HG02759 (cell line): ENCODE measurements around the gene SPAAR.
"Not testable (repeated sequence)": the region's sequence is repeated elsewhere in the genome, so short reads cannot be mapped to it uniquely, and the experiment has no call there.

Experiments used
- ATAC-seq: cut with Tn5 transposase; IDR thresholded peaks from one replicate; pipeline ENCODE4 v1.9.1; 2021; ENCODE audit warnings: mild to moderate bottlenecking, moderate library complexity; ENCODE audit not compliant: unreplicated experiment

Gene SPAAR

DNA sequence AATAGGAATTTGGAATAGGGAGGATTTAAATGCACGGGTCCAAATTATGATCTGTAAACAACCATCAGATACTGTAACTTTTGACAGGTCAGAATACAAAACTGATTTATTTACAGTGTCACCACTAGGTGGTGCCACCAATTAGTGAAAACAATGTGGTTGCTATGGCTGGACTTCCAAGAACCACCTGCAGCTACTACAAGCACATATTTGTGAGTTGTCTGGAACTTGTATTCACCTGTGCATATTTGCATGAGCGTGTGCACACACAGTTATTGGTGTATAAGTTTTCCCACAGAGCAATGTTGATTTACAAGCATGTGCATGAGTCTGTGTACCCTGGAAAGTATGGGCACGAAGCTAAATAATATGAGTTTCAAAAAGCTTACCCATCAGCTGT is 6.2 kb upstream of the SPAAR start:
- no peak for ATAC-seq

DNA sequence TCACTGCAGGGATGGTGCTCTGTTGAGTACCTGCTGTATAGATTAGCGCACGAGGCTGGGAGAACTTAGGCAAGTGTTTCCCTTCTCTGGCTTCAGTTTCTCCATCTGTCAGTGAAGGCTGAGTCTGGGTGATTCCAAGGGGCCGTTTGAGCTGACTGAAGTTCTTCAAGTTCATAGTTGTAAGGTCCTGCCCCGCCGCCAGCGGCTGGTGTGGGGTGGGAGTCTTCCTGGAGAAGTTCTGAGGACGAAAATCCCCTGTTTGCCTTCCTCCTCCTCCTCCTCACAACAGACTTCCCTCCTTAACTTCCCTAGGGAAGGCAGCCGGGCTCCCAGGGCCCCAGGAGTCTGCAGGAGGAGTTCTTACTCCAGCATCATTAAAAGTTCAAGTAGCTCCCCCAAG is 5.0 kb upstream of the SPAAR start:
- ATAC-seq = no peak

DNA sequence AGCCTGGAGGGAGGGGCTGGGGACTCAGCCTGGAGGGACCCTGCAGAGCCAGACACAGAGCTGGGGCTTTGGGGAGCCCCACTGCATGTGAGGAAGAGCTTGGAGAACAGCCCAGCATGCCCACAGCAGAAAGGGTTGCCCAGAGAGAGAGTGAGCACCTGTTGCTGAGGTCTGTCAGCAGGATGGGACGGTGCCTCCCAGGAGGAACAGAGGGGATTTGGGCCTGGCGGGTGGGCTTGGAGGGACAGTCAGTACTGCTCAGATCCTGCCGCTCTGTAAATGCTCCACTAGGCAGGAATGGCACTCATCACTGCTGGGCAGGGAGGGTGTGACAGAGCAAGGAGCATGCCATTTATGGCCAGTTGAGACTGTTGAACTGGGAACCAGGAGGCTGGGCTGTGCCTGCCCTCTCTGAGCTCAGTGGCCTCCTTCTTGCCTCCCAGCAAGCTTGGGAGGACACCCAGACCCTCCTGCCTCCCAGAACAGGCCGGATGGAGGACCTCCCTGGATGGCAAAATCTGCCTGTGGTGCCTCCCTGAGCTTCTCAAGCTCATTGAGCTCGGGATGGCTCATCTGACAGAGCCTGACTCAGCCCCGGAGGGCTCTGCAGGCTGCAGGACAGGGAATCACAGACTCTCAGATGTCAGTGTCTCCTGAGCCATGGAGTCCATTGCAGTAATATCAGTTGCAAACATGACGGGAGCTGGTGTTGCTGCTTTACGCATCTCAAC is 4.1 kb upstream of the SPAAR start:
- ATAC-seq = no peak

DNA sequence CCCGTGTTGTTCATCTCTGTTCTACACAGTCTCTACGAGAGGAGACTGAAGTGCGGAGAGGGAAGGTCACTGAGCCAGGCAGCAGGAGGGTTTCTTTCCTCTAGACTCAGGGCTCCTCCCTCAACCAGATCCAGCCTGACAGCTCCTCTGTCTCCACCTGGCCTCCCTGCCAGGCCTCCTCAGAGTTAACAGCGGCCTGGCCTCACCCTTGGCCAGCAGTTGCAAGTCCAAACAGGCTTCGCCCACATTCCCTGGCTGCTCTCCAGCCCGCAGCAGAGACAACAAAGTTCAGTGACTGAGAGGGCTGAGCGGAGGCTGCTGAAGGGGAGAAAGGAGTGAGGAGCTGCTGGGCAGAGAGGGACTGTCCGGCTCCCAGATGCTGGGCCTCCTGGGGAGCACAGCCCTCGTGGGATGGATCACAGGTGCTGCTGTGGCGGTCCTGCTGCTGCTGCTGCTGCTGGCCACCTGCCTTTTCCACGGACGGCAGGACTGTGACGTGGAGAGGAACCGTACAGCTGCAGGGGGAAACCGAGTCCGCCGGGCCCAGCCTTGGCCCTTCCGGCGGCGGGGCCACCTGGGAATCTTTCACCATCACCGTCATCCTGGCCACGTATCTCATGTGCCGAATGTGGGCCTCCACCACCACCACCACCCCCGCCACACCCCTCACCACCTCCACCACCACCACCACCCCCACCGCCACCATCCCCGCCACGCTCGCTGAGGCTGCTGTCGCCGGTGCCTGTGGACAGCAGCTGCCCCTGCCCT is 3.2 kb upstream of the SPAAR start, which contains the start of gene HRCT1:
Gene HRCT1, plus strand, starts transcription at position 291 of the 768 bp plus-strand sequence. Its CDS starts 86 bp downstream, at position 377.
- ATAC-seq = no peak

DNA sequence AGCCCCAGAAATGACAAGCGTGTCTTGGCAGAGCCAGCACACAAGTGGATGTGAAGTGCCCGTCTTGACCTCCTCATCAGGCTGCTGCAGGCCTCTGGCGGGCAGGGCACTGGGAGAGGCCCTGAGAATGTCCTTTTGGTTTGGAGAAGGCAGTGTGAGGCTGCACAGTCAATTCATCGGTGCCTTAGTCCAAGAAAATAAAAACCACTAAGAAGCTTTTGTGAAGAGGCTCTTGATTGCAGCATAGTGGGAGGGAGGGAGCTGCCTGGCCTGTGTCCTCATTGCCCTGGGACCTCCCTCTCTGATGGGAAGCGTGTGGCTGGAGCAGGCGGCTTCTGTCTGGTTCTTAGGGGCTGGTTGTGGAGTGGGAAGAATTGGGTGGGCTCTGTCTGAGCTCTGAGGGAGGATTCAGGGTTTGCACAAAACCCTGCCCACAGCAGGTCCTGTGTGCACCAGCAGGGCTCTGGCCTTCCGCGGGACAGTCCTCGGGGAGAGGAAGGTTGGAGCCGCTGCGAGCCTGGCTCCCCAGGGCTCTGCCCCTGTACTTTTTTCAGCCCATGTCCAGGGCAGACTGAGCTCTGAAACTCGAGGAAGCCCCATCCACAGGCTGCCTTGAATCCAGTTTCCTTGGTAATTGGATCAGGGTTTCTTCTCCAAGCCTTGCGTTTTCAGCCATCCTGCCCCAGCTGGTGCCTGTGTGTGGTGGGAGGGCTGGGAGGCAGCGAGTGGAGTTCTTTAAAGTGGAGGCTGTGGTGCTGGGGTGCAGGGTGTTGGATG is 2.2 kb upstream of the SPAAR start:
- no peak for ATAC-seq

DNA sequence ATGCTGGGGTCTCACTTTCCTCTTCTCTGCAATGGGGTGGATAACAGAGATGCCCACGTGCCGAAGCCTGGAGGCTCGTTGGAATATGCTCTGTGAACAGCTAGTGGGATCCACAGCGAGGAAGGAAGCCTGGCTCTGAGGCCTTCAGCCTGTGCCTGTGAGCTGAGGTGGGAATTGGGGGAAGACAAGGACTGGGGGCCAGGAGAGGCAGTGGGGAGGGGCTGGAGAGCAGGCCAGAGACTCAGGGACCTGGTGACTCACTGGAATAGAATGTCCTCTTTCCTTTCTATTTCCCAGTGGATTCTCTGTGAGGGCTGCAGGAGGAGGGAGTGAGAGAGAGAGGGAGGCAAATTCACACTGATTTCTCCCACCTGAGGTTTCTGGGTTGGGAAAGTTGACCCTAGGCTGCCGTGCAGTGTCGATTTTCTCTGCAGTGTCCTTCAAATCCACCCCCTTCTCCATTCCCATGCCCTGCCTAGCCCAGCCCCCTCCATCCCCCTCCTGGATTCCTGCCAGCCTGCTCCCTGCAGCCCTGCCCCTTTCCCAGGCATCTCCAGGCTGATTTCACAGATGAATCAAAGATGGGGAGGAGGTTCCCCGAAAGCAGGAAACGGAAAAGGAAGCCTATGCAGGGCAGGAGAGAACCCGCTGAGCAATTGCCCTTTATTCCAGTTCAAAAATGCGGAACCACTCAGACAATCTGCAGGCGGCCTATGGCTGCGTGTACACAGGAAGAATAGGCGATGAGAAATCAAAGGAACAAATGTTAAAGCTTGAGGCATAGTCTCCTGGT is 1.4 kb upstream of the SPAAR start:
- ATAC-seq = no peak

DNA sequence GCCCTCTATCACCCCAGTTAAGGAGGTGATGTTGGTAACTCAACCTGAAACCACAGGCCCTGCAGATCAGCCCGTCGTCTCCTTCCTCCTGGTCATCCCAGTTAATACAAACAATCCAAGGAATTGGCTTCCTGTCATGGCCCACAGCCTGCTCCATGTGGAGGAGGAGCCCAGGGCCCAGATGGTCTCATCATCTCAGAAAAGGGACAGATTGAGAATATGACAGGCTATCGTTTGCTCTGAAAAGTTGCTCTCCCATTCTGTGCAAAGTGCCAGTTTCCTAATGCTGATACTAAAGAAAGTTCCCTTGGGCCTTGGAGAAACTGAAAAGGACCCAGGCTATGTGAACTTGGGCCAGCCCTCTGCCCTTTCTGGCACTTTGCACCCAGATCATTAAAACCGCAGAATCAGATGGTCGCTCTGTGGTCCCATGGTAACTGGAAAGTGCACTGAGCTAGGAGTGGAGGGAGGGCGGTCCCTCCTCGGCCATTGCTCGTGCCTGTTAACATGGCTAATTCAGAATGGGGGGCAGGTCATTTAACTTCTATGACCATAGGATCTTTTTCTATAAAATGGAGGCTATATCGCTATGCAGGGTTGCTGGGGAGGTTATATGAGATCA is 675 bp upstream of the SPAAR start:
- ATAC-seq = no peak

DNA sequence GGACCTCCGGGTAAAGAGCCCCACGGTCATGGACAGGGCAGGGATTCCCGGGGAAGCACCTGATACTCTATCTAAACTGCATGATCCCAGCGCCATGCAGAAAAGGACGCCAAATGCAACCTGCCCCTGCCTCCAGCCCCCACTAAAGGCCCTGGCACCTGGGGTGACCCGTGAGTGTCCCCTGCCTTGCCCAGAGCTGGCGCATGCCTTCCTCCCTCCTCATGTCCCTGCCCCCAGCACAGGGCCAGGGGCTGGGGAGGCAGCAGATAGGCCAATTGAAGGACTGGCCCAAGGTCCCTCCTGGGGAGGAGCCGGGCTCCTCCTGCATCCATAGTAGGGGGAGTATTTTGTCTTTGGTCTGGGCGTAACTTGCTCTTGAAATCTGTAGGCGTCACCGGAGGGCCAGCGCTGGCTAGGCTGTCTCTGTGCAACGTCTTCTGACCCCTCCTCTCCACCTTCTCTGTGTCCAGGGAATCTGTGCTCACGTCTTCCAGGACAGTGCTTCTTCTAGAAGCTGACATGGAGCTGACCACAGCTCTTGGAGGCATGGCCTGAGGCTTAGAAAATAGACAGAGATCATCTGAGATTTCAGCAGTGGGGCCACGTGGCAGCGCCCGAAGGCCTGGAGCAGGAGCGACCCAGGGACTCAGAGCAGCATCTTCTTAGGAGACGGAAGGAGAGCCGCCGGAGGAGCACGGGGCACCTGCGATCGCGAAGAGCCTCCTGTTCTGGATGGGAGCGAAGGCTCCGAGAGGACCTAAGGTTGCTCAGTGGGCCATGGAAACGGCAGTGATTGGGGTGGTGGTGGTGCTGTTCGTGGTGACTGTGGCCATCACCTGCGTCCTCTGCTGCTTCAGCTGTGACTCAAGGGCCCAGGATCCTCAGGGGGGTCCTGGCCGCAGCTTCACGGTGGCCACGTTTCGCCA is 660 bp downstream of the SPAAR start:
- no peak for ATAC-seq

DNA sequence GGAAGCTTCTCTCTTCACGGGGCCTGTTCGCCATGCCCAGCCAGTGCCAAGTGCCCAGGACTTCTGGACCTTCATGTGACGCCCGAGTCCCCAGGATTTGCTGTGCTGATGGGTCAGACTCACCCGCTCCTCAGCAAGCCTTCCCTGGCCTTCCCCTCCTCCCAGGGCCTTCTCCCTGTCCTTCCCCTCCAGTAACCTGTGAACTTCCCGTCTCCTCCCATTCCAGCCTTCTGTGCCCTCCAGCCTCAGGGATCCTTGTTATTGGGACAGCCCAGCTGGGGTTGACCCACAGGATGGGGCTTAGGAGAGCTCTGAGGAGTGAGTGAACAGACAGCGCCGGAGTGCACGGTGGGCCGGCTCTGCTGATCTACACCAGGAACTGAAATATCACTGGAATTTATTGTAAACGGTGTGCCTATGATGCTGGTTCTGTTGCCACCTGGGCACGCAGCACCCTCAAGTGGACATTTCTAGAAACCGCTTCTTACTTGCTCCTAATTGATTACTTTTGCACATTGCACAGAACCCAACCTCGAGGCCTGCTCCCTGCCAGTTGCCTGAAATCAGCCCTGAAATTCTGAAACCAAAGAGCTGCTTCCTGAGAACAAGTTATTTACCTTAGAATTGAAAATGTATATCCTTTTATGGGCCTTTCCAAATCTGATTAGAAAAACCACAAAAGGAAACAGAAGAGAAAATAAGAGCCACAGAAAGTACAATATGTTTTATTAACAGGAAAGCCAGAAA is 1.5 kb downstream of the SPAAR start:
- ATAC-seq = no peak

DNA sequence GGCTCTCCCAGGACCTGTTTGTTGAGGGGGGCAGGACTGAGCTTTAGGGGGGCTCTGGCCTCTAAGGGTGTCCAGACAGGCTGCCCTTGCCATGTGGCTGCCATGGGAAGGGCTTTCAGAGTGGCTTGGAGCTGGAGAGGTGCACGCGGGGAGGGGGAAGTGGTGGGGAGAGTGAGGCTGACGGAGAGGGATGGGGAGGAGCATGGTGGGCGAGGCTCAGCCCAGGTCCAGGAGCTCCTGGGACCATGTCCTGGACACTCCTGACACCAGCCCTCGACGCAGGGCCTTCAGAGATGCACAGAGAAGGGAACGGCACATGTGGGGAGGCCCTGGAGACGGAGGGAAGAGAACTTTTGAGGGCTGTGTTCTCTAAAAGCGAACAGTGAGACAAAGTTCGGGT is 2.4 kb downstream of the SPAAR start:
- ATAC-seq = no peak

DNA sequence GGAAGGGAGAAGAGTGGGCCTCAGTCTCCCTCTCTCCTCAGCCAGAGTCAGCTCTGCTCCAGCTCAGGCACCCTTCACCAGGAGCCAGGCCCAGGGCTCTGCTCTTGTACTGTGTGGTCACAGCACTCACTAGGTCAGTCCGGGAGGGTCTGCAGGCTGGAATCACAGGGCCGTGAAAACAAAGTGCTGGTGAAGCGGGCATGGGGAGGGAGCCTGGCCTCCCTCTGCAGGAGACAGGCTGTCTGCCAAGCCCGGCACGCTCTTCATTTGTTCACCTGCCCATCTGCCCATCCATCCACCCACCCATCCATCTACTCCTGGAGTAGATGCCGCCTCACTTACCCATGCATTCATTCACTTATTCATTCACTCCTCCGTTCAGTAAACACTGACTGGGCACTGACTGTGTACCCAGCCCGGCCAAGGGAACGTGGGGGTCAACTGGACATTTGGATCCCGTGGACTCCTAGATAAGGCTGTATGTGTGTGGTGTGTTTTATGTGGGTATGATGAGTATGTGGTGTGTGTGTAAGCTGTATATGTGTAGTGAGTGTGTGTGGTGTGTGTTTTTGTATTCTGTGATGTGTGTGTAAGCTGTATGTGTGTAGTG is 3.6 kb downstream of the SPAAR start:
- no peak for ATAC-seq

DNA sequence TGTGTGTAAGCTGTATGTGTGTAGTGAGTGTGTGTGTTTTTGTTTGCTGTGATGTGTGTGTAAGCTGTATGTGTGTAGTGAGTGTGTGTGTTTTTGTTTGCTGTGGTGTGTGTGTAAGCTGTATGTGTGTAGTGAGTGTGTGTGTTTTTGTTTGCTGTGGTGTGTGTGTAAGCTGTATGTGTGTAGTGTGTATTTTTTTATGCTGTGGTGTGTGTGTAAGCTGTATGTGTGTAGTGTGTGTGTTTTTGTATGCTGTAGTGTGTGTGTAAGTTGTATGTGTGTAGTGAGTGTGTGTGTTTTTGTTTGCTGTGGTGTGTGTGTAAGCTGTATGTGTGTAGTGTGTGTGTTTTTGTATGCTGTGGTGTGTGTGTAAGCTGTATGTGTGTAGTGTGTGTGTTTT is 4.1 kb downstream of the SPAAR start:
- ATAC-seq = not testable (repeated sequence)

DNA sequence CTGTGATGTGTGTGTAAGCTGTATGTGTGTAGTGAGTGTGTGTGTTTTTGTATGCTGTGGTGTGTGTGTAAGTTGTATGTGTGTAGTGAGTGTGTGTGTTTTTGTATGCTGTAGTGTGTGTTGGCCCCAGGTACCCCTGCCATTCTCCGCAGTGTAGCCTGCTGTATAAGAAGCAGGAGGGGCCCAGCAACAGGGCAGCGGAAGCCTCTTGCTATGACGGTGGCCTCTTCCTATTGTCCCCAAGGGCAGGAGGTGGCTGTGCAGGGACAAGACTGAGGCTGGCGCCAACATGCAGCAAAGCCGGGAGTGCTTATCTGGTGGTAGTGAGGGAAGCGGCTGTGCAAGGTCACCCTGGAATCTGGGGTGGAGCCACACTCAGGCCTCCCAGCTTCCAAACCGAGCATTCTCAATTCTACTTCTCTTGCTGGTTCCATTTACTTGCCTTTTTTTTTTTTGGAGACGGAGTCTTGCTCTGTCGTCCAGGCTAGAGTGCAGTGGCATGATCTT is 5.1 kb downstream of the SPAAR start:
- ATAC-seq = no peak

DNA sequence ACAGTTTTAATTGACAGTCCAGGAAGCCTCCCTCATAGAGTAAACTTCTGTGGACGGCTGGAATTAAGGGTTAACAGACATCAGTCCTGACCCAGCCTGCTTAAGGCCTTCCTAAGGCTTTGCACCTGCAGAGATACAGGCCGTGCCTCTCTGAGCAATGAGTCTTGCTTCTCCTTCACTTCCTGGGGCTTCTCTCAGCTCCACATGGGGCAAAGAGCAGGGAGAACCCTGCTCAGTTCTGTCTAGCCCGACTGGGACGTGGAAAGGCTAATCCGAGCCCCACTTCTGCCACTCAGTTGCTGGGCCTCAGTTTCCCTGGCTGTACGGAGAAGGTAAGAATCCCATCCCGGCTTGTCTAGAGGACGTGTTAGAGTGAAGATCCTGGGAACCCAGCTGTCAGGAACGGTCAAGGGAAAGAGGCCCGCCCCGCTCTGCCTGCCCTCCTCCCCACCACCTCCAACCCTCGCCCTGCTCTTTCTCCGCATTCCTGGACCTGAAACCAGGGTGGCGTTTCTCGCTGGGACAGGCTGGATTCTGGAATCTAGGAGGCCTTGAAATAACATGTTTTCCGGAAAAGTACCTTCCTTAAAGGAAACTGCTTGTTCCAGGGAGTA is 6.5 kb downstream of the SPAAR start:
- ATAC-seq = no peak

DNA sequence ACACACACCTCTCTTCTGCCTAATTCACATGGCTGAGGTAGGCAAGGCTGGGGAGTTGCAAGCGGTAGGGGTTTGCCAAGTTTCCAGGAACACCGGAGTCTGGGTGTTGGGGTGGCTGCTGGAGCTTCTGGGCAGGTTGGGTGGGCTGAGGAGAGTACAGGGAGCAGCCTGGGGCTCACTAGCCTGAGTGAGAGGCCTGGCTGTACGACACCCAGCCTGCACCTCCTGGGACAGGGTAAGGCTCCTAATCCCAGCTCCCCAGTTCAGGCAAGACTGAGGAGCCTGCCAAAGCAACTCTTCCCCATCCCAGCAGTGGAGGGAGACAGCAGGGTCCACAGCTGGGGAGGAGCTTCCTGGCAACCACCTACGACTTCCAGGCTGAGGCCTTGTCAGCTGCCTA is 8.0 kb downstream of the SPAAR start:
- ATAC-seq = no peak

DNA sequence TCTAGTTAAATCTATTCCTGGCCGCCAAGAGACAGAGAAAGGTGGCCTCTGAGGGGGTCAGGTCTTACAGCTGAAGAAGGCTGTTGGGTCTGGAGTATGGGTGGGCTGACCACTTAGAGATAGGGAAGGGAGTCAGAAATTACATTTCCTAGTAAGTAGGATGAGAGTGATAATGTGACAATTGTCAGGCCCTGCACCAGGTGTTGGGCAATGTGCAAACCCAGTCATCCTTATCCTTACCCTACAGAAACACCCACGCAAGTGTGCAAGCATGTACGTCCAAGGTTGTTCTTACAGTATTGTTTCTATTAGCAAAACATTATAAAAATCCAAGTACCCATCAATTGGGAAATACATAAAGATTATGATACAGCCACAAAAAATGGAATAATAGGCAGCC is 9.5 kb downstream of the SPAAR start:
- no peak for ATAC-seq

DNA sequence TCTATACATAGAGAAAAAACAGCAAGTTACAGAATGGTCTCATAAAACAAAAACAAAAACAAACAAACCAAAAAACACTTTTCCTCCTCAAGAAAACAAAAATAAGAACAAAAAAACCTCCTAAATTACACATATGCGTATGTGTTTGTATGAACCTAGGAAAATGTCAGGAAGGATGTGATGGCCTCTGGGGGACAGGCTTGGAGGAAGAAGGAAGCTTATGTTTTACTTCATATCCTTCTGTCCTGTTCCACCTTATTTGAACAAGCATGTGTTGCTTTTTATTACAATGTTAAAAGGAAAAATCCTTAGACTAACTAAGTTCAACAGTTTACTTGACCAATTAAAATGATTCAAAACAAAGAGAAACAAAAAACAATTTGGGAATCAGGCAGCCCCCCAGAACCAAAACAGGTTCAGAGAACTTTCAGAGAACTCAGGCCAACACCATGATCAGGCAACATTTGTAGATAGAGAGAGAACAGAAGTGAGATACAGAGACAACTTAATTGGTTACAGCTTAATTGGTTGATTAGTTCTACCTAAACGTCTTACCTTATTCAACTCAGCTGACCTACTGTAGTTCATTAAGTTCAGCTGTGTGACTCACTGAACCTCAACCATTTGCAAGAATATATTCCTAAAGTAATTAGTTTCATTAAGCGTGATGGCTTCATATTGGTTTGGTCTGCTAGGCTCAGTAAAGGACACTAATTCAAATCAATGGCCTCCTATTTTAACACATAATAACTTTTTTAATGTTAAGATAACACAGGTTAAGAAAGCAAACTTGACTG is 10.1 kb downstream of the SPAAR start:
- no peak for ATAC-seq
